GM21737 (cell line): ENCODE measurements around the gene AVP.
"Not testable (repeated sequence)": the region's sequence is repeated elsewhere in the genome, so short reads cannot be mapped to it uniquely, and the experiment has no call there.

ENCODE experiments used
- ATAC-seq: cut with Tn5 transposase; IDR thresholded peaks from one replicate; pipeline ENCODE4 v1.9.1; 2021; ENCODE audit warnings: mild to moderate bottlenecking, moderate library complexity; ENCODE audit not compliant: unreplicated experiment

AVP gene, protein sequence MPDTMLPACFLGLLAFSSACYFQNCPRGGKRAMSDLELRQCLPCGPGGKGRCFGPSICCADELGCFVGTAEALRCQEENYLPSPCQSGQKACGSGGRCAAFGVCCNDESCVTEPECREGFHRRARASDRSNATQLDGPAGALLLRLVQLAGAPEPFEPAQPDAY

GRCh38 chr20:3084283-3084985 is at the start of gene AVP:
AVP (minus strand) TSS chr20:3084724; CDS start chr20:3084674, 50 bp downstream.
- ATAC-seq, result no peak

GRCh38 chr20:3134151-3134550 is 49.6 kb upstream of the AVP start:
- no peak for ATAC-seq

DNA sequence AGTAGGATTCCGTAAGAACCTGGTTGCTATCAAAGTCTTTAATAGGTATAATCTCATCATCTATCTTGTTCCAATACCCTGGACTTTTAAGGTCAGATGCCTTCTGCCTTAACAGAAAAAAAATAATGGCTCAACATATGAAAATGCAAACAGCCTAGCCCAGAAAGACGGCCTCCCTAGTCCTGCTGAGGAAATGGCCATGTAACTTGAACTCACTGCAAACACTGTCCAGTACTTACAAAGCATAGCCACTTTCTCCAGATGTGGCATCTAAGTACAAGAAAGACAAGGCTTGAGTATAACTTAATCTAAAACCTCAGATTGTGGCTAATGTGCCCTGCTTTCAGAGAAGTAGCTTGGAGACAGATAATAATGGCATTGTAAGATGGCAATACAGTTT is 48.6 kb upstream of the AVP start:
- ATAC-seq, result no peak

GRCh38 chr20:3130051-3130600 is 45.6 kb upstream of the AVP start:
- ATAC-seq, result no peak

DNA sequence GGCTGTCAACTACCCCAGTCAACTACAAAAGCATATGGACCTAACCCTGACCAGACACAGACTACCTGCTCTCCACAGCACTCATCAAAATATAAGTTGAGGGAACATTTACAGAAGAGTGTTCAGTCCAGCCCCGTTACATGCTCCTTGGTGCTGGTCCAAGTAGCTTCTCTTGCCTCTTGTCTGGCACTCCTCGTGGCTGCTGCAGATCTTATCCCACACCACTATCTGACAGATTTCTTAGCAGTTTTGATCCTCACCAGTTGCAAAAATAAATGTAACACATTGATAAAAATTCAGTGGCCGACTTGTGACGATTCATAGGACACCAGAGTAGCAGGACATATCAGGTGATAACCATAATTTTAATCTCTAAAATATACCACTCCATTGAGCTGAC is 44.6 kb upstream of the AVP start:
- no peak for ATAC-seq

DNA sequence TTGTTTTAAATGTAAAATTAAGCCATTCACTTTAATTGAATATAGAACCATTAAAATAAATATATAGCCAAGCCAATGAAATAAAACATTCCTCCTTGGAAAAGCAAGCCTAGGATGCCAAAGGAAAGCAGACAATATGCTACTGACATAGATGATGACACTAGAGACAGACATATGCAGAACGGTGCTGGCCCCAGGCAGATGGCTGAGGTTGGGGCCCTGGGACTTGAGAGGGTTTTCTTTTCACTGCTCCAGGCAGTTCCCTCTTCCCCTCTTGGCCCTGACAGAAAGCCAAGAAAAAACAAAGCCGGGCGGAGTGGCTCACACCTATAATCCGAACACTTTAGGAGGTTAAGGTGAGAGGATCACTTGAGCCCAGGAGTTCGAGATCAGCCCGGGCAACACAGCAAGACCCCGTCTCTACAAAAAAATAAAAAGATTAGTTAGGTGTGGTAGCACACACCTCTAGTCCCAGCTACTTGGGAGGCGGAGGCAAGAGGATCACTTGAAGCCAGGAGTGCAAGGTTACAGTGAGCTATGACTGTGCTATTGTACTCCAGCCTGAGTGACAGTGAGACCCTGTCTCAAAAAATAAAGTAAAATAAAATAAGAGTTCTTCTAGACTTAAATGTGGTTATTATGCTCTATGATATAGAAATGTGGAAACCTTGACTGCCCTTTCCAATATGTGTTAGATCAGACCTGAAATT is 43.9 kb upstream of the AVP start:
- no peak for ATAC-seq

GRCh38 chr20:3126527-3126859 is 42.0 kb upstream of the AVP start:
- no peak for ATAC-seq

DNA sequence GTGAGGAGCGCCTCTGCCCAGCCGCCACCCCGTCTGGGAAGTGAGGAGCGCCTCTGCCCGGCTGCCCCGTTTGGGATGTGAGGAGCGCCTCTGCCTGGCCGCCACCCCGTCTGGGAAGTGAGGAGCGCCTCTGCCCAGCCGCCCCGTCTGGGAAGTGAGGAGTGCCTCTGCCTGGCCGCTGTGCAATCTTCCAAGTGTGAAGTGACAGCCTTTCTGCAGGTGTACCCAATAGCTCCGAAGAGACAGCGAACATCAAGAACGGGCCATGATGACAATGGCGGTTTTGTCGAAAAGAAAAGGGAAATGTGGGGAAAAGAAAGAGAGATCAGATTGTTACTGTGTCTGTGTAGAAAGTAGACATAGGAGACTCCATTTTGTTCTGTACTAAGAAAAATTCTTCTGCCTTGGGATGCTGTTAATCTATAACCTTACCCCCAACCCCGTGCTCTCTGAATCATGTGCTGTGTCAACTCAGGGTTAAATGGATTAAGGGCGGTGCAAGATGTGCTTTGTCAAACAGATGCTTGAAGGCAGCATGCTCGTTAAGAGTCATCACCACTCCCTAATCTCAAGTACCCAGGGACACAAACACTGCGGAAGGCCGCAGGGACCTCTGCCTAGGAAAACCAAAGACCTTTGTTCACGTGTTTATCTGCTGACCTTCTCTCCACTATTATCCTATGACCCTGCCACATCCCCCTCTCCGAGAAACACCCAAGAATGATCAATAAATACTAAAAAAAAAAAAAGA is 41.4 kb upstream of the AVP start:
- not testable (repeated sequence) for ATAC-seq

DNA sequence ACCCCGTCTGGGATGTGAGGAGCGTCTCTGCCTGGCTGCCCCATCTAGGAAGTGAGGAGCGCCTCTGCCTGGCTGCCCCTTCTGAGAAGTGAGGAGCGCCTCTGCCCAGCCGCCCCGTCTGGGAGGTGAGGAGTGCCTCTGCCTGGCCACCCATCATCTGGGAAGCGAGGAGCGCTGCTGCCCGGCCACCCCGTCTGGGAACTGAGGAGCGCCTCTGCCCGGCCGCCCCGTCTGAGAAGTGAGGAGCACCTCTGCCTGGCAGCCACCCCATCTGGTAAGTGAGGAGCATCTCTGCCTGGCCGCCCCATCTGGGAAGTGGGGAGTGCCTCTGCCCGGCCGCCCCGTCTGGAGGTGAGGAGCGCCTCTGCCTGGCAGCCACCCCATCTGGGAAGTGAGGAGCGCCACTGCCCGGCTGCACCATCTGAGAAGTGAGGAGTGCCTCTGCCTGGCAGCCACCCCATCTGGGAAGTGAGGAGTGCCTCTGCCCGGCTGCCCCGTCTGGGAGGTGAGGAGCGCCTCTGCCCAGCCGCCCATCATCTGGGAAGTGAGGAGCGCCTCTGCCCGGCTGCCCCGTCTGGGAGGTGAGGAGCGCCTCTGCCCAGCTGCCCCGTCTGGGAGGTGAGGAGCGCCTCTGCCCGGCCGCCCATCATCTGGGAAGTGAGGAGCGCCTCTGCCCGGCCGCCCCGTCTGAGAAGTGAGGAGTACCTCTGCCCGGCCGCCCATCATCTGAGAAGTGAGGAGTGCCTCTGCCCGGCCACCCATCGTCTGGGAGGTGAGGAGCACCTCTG is 40.4 kb upstream of the AVP start:
- ATAC-seq, result not testable (repeated sequence)

GRCh38 chr20:3124163-3124562 is 39.6 kb upstream of the AVP start:
- not testable (repeated sequence) for ATAC-seq

DNA sequence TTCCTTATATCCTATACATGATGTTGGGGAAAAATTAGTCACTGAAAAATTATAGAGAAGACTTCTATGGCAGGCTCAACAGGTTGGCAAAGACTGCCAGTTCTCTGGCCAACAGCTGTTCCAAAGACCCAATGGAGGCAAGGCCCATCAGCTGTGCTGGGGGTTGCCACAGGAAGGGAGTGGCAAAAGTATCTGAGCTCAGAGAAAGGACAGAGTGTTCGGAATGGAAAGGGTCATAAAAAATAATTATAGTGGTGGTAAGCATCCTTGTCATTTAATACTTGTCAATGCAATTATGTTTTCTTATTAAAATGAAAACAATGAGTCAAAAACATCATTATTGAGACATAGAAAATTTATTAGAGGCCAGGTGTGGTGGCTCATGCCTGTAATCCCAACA is 39.0 kb upstream of the AVP start:
- ATAC-seq, result no peak

- ATAC-seq, result no peak
Observed at GRCh38 chr20:3121955-3122610, 37.6 kb upstream of the AVP start.

DNA sequence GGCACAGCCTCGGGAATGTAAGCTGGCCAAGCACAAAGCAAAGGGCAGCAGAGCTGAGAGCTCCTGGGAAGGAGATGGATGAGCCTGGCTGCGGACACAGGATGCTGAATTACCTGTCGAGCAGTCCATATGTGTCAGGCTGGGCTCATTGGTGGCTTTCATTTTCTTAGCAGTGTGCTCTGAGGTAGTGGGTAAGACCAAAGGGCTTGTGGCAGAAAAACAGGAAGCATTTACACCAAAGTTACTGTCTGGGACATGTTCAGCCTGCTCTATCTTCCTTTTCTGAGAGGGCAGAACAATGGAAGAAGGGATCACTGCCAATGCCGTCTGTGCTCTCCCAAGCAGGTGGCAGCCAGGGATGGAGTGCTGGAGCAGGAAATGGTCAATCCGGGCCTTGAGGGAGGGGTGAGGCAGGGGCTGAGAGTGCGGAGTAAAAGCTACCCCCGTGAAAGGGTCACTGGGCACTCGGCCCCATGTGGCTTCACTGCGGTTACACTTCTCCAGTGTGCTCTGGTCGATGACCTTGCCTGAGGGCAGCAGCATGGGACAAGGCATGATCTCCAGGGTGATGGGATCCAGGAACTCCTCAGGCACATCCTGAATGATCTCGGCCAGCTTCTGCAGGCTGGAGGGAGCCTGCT is 36.9 kb upstream of the AVP start:
- no peak for ATAC-seq

- ATAC-seq, result no peak
Observed at GRCh38 chr20:3119044-3119443, 34.5 kb upstream of the AVP start.

DNA sequence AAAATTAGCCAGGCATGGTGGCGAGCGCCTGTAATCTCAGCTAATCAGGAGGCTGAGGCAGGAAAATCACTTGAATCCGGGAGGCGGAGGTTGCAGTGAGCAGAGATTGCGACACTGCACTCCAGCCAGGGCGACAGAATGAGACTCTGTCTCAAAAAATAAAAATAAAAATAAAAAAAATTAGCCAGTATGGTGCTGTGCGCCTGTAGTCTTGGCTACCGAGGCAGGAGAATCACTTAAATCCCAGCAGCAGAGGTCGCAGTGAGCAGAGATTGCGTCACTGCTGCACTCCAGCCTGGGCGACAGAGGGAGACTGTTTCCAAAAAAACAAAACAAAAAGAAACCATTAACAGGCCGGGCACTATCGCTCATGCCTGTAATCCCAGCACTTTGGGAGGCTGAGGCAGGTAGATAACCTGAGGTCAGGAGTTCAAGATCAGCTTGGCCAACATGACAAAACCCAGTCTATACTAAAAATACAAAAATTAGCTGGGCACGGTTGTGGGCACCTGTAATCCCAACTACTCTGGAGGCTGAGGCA is 33.4 kb upstream of the AVP start:
- ATAC-seq, result not testable (repeated sequence)

GRCh38 chr20:3116341-3116740 is 31.8 kb upstream of the AVP start:
- no peak for ATAC-seq

DNA sequence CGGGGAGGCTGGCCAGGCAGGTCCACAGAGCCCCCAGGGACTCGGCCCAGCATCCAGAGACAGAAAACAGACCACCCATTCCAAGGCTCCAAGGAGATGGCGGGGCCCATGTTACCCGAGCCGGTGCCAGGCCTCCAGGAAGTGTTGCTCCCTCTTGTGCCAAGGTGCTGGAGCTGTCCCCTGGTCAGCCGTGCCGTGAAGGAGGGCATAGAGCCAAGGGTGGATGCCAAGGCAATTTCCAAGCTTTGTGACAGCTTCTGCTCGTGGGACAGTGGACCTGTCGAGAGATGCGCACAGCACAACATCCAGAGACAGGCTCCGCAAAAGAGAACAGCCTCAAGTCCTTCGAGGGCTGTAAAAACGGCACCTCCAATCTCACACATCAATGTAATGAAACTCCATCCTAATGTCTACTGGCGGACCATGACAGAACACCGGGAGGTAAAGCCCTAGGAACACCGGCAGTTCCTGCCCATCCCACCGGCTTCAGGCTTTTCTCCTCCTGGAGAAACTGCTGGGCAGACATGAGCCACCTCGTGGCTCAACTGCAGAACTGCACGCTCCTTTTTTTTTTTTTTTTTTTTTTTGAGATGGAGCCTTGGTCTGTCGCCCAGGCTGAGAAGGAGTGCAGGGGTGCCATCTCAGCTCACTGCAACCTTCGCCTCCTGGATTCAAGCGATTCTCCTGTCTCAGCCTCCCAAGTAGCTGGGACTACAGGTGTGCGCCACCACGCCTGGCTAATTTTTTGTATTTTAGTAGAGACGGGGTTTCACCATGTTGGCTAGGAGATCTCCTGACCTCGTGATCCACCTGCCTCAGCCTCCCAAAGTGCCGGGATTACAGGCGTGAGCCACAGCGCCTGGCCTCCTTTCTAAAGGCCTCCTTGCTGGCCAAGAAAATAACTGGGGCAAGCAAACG is 30.9 kb upstream of the AVP start:
- no peak for ATAC-seq

DNA sequence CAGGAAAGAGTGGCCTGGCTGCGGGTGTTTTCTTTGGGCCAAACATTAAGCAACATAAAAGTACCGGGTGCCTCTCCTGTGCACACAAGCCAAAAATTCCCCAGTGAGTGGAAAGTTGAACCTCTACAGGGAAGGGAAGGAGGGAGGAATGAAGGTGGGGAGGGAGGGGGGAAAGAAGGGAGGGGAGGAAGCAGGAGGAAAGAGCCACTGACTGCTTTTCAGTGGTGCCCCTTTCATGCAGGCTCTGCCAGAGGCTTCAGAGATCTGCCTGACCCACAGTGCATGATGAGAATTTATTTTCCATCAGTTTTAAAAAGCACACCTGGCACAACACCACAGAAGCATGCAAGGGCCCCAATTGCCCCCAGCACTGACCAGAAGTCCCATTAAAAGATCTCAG is 27.5 kb upstream of the AVP start:
- no peak for ATAC-seq
